PC-3 (cell line): ENCODE data around the gene SLC43A1. TPM values are rescaled to one million over a fixed set of nuclear protein-coding genes. Genes with fewer than 3 reads are reported as not detected.

Source experiments
- ATAC-seq: fragments of 200-7000 bp; cut with Tn5 transposase; 2 replicates; pipeline ENCODE4 v1.9.1; 2020; ENCODE audit warnings: mild to moderate bottlenecking, moderate library complexity
- BruUV-seq: library from RNA; stranded (reverse); fragments of 400-500 nt; replicated peaks from 2 replicates; lab custom pipeline; 2021; lab: Mats Ljungman, UMichigan
- CTCF ChIA-PET: fragments of 300-600 bp; sonication (Branson Sonifier 250); formaldehyde crosslinking; loops from one replicate; lab custom pipeline; 2022; ENCODE audit warnings: antibody characterized with exemption; lab: Charles Lee
- POLR2A ChIA-PET: fragments of 300-600 bp; sonication (Branson Sonifier 250); formaldehyde crosslinking; loops from one replicate; lab custom pipeline; 2022; ENCODE audit warnings: antibody characterized with exemption; ENCODE audit not compliant: unreplicated experiment; lab: Charles Lee
- DNase-seq: peaks from one replicate; pipeline ENCODE4 v3.0.0-alpha.2; 2015
- H2AFZ ChIP-seq: fragments of 300-600 bp; sonication (generic); 2 replicates; pipeline ENCODE4 v1.6.0; 2016; ENCODE audit warnings: antibody characterized with exemption, low read length
- H3F3A ChIP-seq: fragments of 300-600 bp; sonication (generic); one replicate; pipeline ENCODE4 v1.6.0; 2017; ENCODE audit warnings: antibody characterized with exemption, low read length, control low read depth, mild to moderate bottlenecking; ENCODE audit not compliant: unreplicated experiment
- H3K27ac ChIP-seq: fragments of 300-600 bp; sonication (generic); 2 replicates; pipeline ENCODE4 v1.5.1; 2016; ENCODE audit warnings: mild to moderate bottlenecking, low read length
- H3K27me3 ChIP-seq: fragments of 300-600 bp; sonication (generic); 2 replicates; pipeline ENCODE4 v1.6.1; 2016; ENCODE audit warnings: low read length, mixed read lengths
- H3K36me3 ChIP-seq: fragments of 300-600 bp; sonication (generic); 2 replicates; pipeline ENCODE4 v1.6.1; 2016; ENCODE audit warnings: low read depth, mixed run types, low read length, mixed read lengths
- H3K4me1 ChIP-seq: fragments of 300-600 bp; sonication (generic); 2 replicates; pipeline ENCODE4 v1.5.1; 2016; ENCODE audit warnings: low read length; ENCODE audit not compliant: insufficient read depth
- H3K4me2 ChIP-seq: fragments of 300-600 bp; sonication (generic); 2 replicates; pipeline ENCODE4 v1.6.0; 2016; ENCODE audit warnings: low read length
- H3K4me3 ChIP-seq: fragments of 300-600 bp; sonication (generic); 2 replicates; pipeline ENCODE4 v1.5.1; 2016; ENCODE audit warnings: mild to moderate bottlenecking, low read length, mixed read lengths
- H3K79me2 ChIP-seq: fragments of 300-600 bp; sonication (generic); 2 replicates; pipeline ENCODE4 v1.6.1; 2017; ENCODE audit warnings: low read length, mixed read lengths
- H3K9ac ChIP-seq: fragments of 300-600 bp; sonication (generic); 2 replicates; pipeline ENCODE4 v1.6.0; 2016; ENCODE audit warnings: mild to moderate bottlenecking, low read length
- H3K9me2 ChIP-seq: fragments of 300-600 bp; sonication (generic); replicated peaks from 2 replicates; pipeline ENCODE4 v1.6.1; 2016; ENCODE audit warnings: mixed run types, low read length, mixed read lengths
- H3K9me3 ChIP-seq: fragments of 300-600 bp; sonication (generic); 2 replicates; pipeline ENCODE4 v1.6.1; 2016; ENCODE audit warnings: low read length, mixed read lengths
- H4K20me1 ChIP-seq: fragments of 300-600 bp; sonication (generic); 2 replicates; pipeline ENCODE4 v1.6.1; 2016; ENCODE audit warnings: low read length, mixed read lengths
- CTCF ChIP-seq: fragments of 300-600 bp; sonication (generic); conservative IDR thresholded peaks from 2 replicates; pipeline ENCODE4 v1.5.1; 2017; ENCODE audit warnings: antibody characterized with exemption, low read depth, mild to moderate bottlenecking, low read length
- EZH2 ChIP-seq: fragments of 300-600 bp; sonication (generic); IDR thresholded peaks from one replicate; pipeline ENCODE4 v1.6.1; 2017; ENCODE audit warnings: antibody characterized with exemption, mild to moderate bottlenecking, low read length; ENCODE audit not compliant: unreplicated experiment
- EZH2phosphoT487 ChIP-seq: fragments of 300-600 bp; sonication (generic); IDR thresholded peaks from 2 replicates; pipeline ENCODE4 v1.6.1; 2018; ENCODE audit warnings: mild to moderate bottlenecking, antibody characterized with exemption, low read length, borderline replicate concordance
- intact Hi-C: fragments of 100-400 bp; cut with micrococcal nuclease; formaldehyde crosslinking; loops from 2 replicates; pipeline ENCODE4 v1.9.0; 2023
- total RNA-seq: library from RNA; depleted of rRNA; stranded (reverse); fragments of >200 nt; gene quantifications from 2 replicates; pipeline ENCODE4 v1.2.3, GENCODE V29; 2014

Gene SLC43A1
- total RNA-seq, 1 experiment from 2014 or later = 12.4 TPM

GRCh38 chr11:57560146-57560545 lies 44.6 kb upstream of the SLC43A1 start:
- no peak overlapping the region for H3K4me3 ChIP-seq
- no peak overlapping the region for H3K9ac ChIP-seq
- peaks cover 6% of the 10 kb centered on the region; the same call in 1 of the 2 replicates for H3K4me1 ChIP-seq
- TF ChIP-seq CTCF (no peak), EZH2phosphoT487 (no peak), EZH2 (no peak)
- no peaks in the 10 kb centered on the region for H3K79me2 ChIP-seq
- H3K4me2 ChIP-seq = no peak overlapping the region
- H3K27ac ChIP-seq = no peak overlapping the region
- ChIA-PET POLR2A (no interaction called here), CTCF (no interaction called here)
- no peaks in the 10 kb centered on the region for H3F3A ChIP-seq
- H2AFZ ChIP-seq = no peak overlapping the region
- no peak for ATAC-seq
- no TSS peak for BruUV-seq
- no peaks in the 10 kb centered on the region for H3K9me2 ChIP-seq
- H3K36me3 ChIP-seq = no peaks in the 10 kb centered on the region
- no peaks in the 10 kb centered on the region for H3K27me3 ChIP-seq
- intact Hi-C loops = no loop called here
- peak; percentile 68 for DNase-seq
- no peaks in the 10 kb centered on the region for H3K9me3 ChIP-seq
- no peaks in the 10 kb centered on the region for H4K20me1 ChIP-seq

GRCh38 chr11:57556041-57556440 lies 40.5 kb upstream of the SLC43A1 start:
- no peak overlapping the region for H3K27ac ChIP-seq
- BruUV-seq = no TSS peak
- ChIA-PET POLR2A (no interaction called here), CTCF (no interaction called here)
- H3K4me3 ChIP-seq = no peak overlapping the region
- H3K9me2 ChIP-seq = no peaks in the 10 kb centered on the region
- ATAC-seq (peak; percentile 29), DNase-seq (peak; percentile 19)
- no peak overlapping the region for H2AFZ ChIP-seq
- H3K36me3 ChIP-seq = no peaks in the 10 kb centered on the region
- H3F3A ChIP-seq = no peaks in the 10 kb centered on the region
- no peaks in the 10 kb centered on the region for H3K9me3 ChIP-seq
- H3K9ac ChIP-seq = no peak overlapping the region
- peaks cover 6% of the 10 kb centered on the region; the same call in 1 of the 2 replicates for H3K4me1 ChIP-seq
- intact Hi-C loops = no loop called here
- no peak overlapping the region for H3K4me2 ChIP-seq
- TF ChIP-seq EZH2phosphoT487 = no peak
- H3K79me2 ChIP-seq = no peaks in the 10 kb centered on the region
- H3K27me3 ChIP-seq = no peaks in the 10 kb centered on the region
- H4K20me1 ChIP-seq = no peaks in the 10 kb centered on the region

GRCh38 chr11:57555393-57555792 lies 39.9 kb upstream of the SLC43A1 start:
- Histone ChIP-seq H3K9me2 (no peaks in the 10 kb centered on the region), H3K27ac (no peak overlapping the region), H3K9ac (no peak overlapping the region), H3K4me1 (peaks cover 6% of the 10 kb centered on the region; the same call in 1 of the 2 replicates), H3K9me3 (no peaks in the 10 kb centered on the region), H2AFZ (no peak overlapping the region), H3K4me2 (no peak overlapping the region), H3F3A (no peaks in the 10 kb centered on the region), H3K36me3 (no peaks in the 10 kb centered on the region), H3K79me2 (no peaks in the 10 kb centered on the region), H4K20me1 (no peaks in the 10 kb centered on the region), H3K4me3 (no peak overlapping the region), H3K27me3 (no peaks in the 10 kb centered on the region)
- intact Hi-C loops = no loop called here
- DNase-seq = no peak
- POLR2A ChIA-PET = no interaction called here
- TF ChIP-seq EZH2phosphoT487 (no peak), CTCF (no peak), EZH2 (no peak)
- CTCF ChIA-PET = interaction anchor here (0.6 kb wide), 1 partner anchor 97 kb away, joined by 4 read pairs; no protein-coding TSS in a partner anchor
- no peak for ATAC-seq
- BruUV-seq = no TSS peak
